K562 (cell line): ENCODE measurements around the gene ERVH48-1. TPM values are rescaled to one million over a fixed set of nuclear protein-coding genes. Genes with fewer than 3 reads are reported as not detected.
"Not testable (repeated sequence)": the region's sequence is repeated elsewhere in the genome, so short reads cannot be mapped to it uniquely, and the experiment has no call there.

Source experiments
- ATAC-seq: fragments of 200-7000 bp; cut with Tn5 transposase; 3 replicates; pipeline ENCODE4 v1.9.1; 2020; ENCODE audit warnings: moderate library complexity
- BruUV-seq: library from RNA; stranded (reverse); fragments of 400-500 nt; replicated peaks from 2 replicates; lab custom pipeline; 2021; lab: Mats Ljungman, UMichigan
- CTCF ChIA-PET: fragments of 300-600 bp; formaldehyde crosslinking; extraction: SDS; loops from one replicate; lab custom pipeline; 2021; ENCODE audit warnings: low intra/inter-chr PET ratio; lab: Yijun Ruan, JAX
- POLR2A ChIA-PET: fragments of 300-600, 350-650 bp; sonication (Branson Sonifier 250); formaldehyde crosslinking; extraction: SDS; loops from one replicate; lab custom pipeline; 2021; ENCODE audit warnings: antibody characterized with exemption, inconsistent platforms; lab: Yijun Ruan, JAX
- DNase-seq, 4 experiments: peaks; one replicate each; pipeline versions ENCODE4 v3.0.0 to v3.0.0-alpha.2; 2011 to 2018; ENCODE audit warnings: low spot score in 3 of 4, mixed read lengths in 3 of 4; ENCODE audit errors: extremely low read depth in 1 of 4
- FAIRE-seq: peaks from 2 replicates; lab custom pipeline; 2011; peaks lifted over from hg19 to GRCh38; lab: Jason Lieb, UNC
- H2AFZ ChIP-seq: 2 replicates; pipeline ENCODE4 v1.6.0; 2011; ENCODE audit warnings: low read depth, low read length, control low read depth, inconsistent platforms
- H3K27ac ChIP-seq: fragments of 200-600 bp; 3 replicates; pipeline ENCODE4 v1.8.0; 2011; ENCODE audit warnings: low read depth, mild to moderate bottlenecking, control low read depth, inconsistent platforms, low read length, moderate library complexity, mixed read lengths; ENCODE audit errors: extremely low read depth
- H3K27me3 ChIP-seq, 2 experiments: fragments of 300-600 bp in 1 of 2; 2 replicates in 1 of 2; 3 replicates in 1 of 2; pipeline versions ENCODE4 v1.6.0 to v1.8.0; 2011; ENCODE audit warnings: inconsistent platforms in 2 of 2, low read length in 2 of 2, mild to moderate bottlenecking in 1 of 2, mixed read lengths in 1 of 2, moderate library complexity in 1 of 2; ENCODE audit not compliant: control insufficient read depth in 2 of 2, insufficient read depth in 2 of 2
- H3K36me3 ChIP-seq: fragments of 300-600 bp; 3 replicates; pipeline ENCODE4 v1.8.0; 2011; ENCODE audit warnings: mild to moderate bottlenecking, low read length, inconsistent platforms; ENCODE audit not compliant: control insufficient read depth, insufficient read depth
- H3K4me1 ChIP-seq, 2 experiments: fragments of 200-600 bp in 1 of 2; replicated peaks in 1 of 2; 2 replicates in 1 of 2; 3 replicates in 1 of 2; pipeline versions ENCODE4 v1.5.1 to v1.8.0; 2011; ENCODE audit warnings: inconsistent platforms in 2 of 2, low read length in 2 of 2, mild to moderate bottlenecking in 1 of 2, mixed read lengths in 1 of 2, moderate library complexity in 1 of 2; ENCODE audit not compliant: control insufficient read depth in 2 of 2, insufficient read depth in 2 of 2
- H3K4me2 ChIP-seq: 2 replicates; pipeline ENCODE4 v1.6.1; 2011; ENCODE audit warnings: low read length, control low read depth, inconsistent platforms, mixed read lengths; ENCODE audit not compliant: insufficient read depth
- H3K4me3 ChIP-seq: fragments of 200-600 bp; sonication (generic), shearing (Covaris generic); 2 replicates; pipeline ENCODE4 v1.5.1; 2016; ENCODE audit warnings: control low read depth, inconsistent platforms
- H3K79me2 ChIP-seq: fragments of 200-600 bp; 3 replicates; pipeline ENCODE4 v1.8.0; 2011; ENCODE audit warnings: low read length, inconsistent platforms; ENCODE audit not compliant: control insufficient read depth, insufficient read depth
- H3K9ac ChIP-seq, 2 experiments: 2 replicates each; pipeline versions ENCODE4 v1.6.0 to v1.6.1; 2011; ENCODE audit warnings: low read depth in 2 of 2, low read length in 2 of 2, control low read depth in 1 of 2, inconsistent platforms in 1 of 2, mild to moderate bottlenecking in 1 of 2, mixed read lengths in 1 of 2; ENCODE audit not compliant: insufficient read depth in 1 of 2
- H3K9me1 ChIP-seq: one replicate; pipeline ENCODE4 v1.6.0; 2011; ENCODE audit warnings: inconsistent platforms, mild to moderate bottlenecking, low read length, moderate library complexity; ENCODE audit not compliant: control insufficient read depth, insufficient read depth
- H3K9me3 ChIP-seq: replicated peaks from 2 replicates; pipeline ENCODE4 v1.5.1; 2011; ENCODE audit warnings: low read depth, low read length, inconsistent platforms; ENCODE audit not compliant: control insufficient read depth, insufficient read depth
- H4K20me1 ChIP-seq: replicated peaks from 2 replicates; pipeline ENCODE4 v1.6.1; 2011; ENCODE audit warnings: low read length, inconsistent platforms, mixed read lengths; ENCODE audit not compliant: control insufficient read depth, insufficient read depth
- ARID1B ChIP-seq: fragments of 450-650 bp; IDR thresholded peaks from 2 replicates; pipeline ENCODE4 v1.6.1; 2016; ENCODE audit warnings: antibody characterized with exemption, mild to moderate bottlenecking, inconsistent platforms
- BCL6 ChIP-seq: fragments of 250-450 bp; sonication (Bioruptor Pico); IDR thresholded peaks from 2 replicates; pipeline ENCODE4 v1.4.0; 2020
- CBFA2T3 ChIP-seq: fragments of 450-650 bp; IDR thresholded peaks from 2 replicates; pipeline ENCODE4 v1.6.1; 2017
- CEBPB ChIP-seq: fragments of 450-650 bp; IDR thresholded peaks from 2 replicates; pipeline ENCODE4 v1.6.1; 2016; ENCODE audit warnings: missing genetic modification characterization, missing compliant biosample characterization
- HDAC2 ChIP-seq: fragments of 450-650 bp; IDR thresholded peaks from 2 replicates; pipeline ENCODE4 v1.6.1; 2016; ENCODE audit warnings: mild to moderate bottlenecking
- KDM1A ChIP-seq, 2 experiments: fragments of 450-650 bp; IDR thresholded peaks; 2 replicates each; pipeline ENCODE4 v1.6.1; 2016; ENCODE audit warnings: mild to moderate bottlenecking in 2 of 2
- SOX6 ChIP-seq: fragments of 450-650 bp; IDR thresholded peaks from 2 replicates; pipeline ENCODE4 v1.6.1; 2014; ENCODE audit warnings: mild to moderate bottlenecking
- TEAD4 ChIP-seq, 2 experiments: sonication (generic) in 1 of 2; formaldehyde crosslinking in 1 of 2; IDR thresholded peaks; 2 replicates each; pipeline versions ENCODE4 v1.6.1 to v1.8.0; 2012 to 2022; ENCODE audit warnings: borderline replicate concordance in 1 of 2, inconsistent platforms in 1 of 2, low read length in 1 of 2, mild to moderate bottlenecking in 1 of 2, missing genetic modification reagents in 1 of 2
- WGBS: fragments of 100-300 bp; shearing (Covaris generic); methylation state at CpG from one replicate; pipeline ENCODE4 v1.1.6; 2016; ENCODE audit warnings: low coverage, mixed read lengths; ENCODE audit not compliant: insufficient coverage; ENCODE audit errors: missing lambda C conversion rate; 5-methylcytosine and 5-hydroxymethylcytosine counted together
- in situ Hi-C: fragments of 300-500 bp; cut with MboI; formaldehyde crosslinking; loops from 4 replicates; pipeline ENCODE4 v1.15.0; 2018; ENCODE audit warnings: inconsistent platforms, mixed read lengths
- intact Hi-C: fragments of 100-400 bp; cut with micrococcal nuclease; formaldehyde crosslinking; loops from 2 replicates; pipeline ENCODE4 v1.14.2; 2022
- polyA plus RNA-seq, 8 experiments: library from polyadenylated mRNA; depleted of rRNA in 4 of 8; stranded (reverse) in 5 of 8; unstranded in 3 of 8; fragments of >200 nt; fragmentation: Nextera tagmentation in 2 of 8; fragmentation: Illumina TruSeq in 1 of 8; extraction: Ambion mirVana in 2 of 8; extraction: Trizol in 1 of 8; gene quantifications; 2 replicates each; pipeline versions ENCODE4 v1.2.1 to v1.2.3, GENCODE V29; 2011 to 2014; ENCODE audit warnings: inconsistent platforms in 1 of 8, missing spikeins in 1 of 8
- total RNA-seq, 7 experiments: library from RNA; depleted of rRNA in 6 of 7; stranded (reverse); fragments of >200 nt in 6 of 7; fragmentation: Illumina TruSeq in 2 of 7; extraction: Trizol in 2 of 7; gene quantifications; 2 replicates each; pipeline versions ENCODE4 v1.2.1 to v1.2.3, GENCODE V29; 2011 to 2021; ENCODE audit warnings: low replicate concordance in 1 of 7
- TF ChIP-seq, protein P1 (sequence below), 2 experiments: fragments of 200-800 bp in 1 of 2; sonication (Bioruptor generic) in 1 of 2; sonication (generic) in 1 of 2; formaldehyde crosslinking in 1 of 2; IDR thresholded peaks in 1 of 2; conservative IDR thresholded peaks in 1 of 2; 2 replicates each; pipeline versions ENCODE4 v1.5.0 to v1.6.1; 2016 to 2020; ENCODE audit warnings: missing compliant biosample characterization in 1 of 2, missing genetic modification characterization in 1 of 2, missing genetic modification reagents in 1 of 2
- TF ChIP-seq, protein P2 (sequence below): fragments of 450-650 bp; IDR thresholded peaks from 2 replicates; pipeline ENCODE4 v1.6.1; 2017; ENCODE audit warnings: antibody characterized with exemption, mild to moderate bottlenecking

ERVH48-1 gene
- total and polyA plus RNA-seq, 9 of the 15 experiments (the other 6 are each of a cell fraction or from before 2014, with no cell fraction given) = 0.08 to 0.49 (median 0.16) TPM; not detected in 3

DNA sequence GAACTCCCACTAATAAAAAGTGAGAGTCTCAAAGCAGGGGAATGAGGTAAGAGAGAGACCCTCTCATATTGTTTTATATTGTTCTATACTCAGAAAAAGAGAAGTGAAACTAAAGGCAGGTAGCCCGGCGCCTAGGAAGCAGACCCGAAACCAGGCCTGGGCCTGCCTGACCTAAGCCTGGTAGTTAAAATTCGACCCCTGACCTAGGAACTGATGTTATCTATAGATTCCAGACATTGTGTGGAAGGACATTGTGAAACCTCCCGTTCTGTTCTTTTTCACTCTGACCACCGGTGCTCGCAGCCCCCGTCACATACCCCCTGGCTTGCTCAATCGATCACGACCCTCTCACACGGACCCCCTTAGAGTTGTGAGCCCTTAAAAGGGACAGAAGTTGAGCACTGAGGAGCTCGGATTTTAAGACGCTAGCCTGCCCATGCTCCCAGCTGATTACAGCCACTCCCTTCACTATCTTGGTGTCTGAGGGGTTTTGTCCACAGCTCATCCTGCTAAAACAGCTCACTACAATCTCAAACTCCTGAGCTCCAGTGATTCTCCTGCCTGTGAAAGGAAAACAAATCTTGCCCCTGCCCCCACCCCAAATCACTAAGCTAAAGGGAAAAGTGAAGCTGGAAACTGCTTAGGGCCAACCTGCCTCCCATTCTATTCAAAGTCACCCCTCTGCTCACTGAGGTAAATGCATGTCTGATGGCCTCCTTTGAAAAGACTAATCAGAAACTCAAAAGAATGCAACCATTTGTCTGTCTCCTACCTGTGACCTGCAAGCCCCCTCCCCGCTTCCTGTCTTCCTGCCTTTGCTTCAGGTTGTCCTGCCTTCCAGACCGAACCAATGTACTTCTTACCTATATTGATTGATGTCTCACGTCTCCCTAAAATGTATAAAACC lies 11.9 kb upstream of the ERVH48-1 start (continued):
- TF ChIP-seq KDM1A (IDR thresholded peaks at IDR 0.05) (peak; percentile 88 to 93), SOX6 (peak; percentile 53; the same call in 1 of the 2 replicates), ARID1B (peak; percentile 52), CEBPB (peak; percentile 64; the same call in 1 of the 2 replicates), HDAC2 (peak; percentile 62; the same call in 1 of the 2 replicates), CBFA2T3 (peak; percentile 74)

DNA sequence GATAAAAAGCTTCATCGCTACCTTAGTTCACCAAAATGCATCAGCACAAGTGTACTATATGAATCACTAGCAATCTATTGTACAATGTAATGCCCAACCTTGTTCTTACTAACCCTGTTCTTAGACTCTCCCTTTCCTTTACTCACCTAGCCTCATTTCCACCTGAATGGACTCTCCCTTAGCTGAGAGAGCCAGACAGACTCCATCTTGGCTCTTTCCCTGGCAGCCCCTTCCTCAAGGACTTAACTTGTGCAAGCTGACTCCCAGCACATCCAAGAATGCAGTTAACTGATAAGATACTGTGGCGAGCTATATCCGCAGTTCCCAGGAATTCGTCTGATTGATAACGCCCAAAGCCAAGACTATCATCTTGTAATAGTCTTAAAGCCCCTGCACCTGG lies 10.9 kb upstream of the ERVH48-1 start:
- H3K9ac ChIP-seq; intact Hi-C loops; H3K79me2 ChIP-seq; H3K27me3 ChIP-seq; ATAC-seq; H3K27ac ChIP-seq; FAIRE-seq; CTCF ChIA-PET; H3K36me3 ChIP-seq; DNase-seq; H3K4me2 ChIP-seq; H3K9me3 ChIP-seq; H2AFZ ChIP-seq; H3K9me1 ChIP-seq; BruUV-seq; H3K4me3 ChIP-seq; H4K20me1 ChIP-seq; in situ Hi-C loops; TF ChIP-seq TEAD4 (CRISPR knock-in tag; IDR thresholded peaks at IDR 0.05; ENCODE audit: borderline replicate concordance): not testable (repeated sequence)
- POLR2A ChIA-PET = interaction anchor here (1.0 kb wide), 1 partner anchor 9 kb away, joined by 3 read pairs; no protein-coding TSS in a partner anchor
- 33% methylated on average over 3 of the region's 5 CpGs for WGBS
- peaks cover 15 to 17% of the 10 kb centered on the region in 2 experiments; a peak in 4 of 5 replicates for H3K4me1 ChIP-seq
- TF ChIP-seq BCL6 = peak; percentile 82; the same call in 1 of the 2 replicates
- 0 out of 2 replicates have a peak, but pooled peaks have one; percentile 26 for TF ChIP-seq TEAD4 (IDR thresholded peaks at IDR 0.05; ENCODE audit: low read length)
- TF ChIP-seq, protein P1, sequence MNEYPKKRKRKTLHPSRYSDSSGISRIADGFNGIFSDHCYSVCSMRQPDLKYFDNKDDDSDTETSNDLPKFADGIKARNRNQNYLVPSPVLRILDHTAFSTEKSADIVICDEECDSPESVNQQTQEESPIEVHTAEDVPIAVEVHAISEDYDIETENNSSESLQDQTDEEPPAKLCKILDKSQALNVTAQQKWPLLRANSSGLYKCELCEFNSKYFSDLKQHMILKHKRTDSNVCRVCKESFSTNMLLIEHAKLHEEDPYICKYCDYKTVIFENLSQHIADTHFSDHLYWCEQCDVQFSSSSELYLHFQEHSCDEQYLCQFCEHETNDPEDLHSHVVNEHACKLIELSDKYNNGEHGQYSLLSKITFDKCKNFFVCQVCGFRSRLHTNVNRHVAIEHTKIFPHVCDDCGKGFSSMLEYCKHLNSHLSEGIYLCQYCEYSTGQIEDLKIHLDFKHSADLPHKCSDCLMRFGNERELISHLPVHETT (CRISPR knock-in tag; conservative IDR thresholded peaks at IDR 0.05 in 1 of 2, IDR thresholded peaks at IDR 0.05 in 1 of 2) = 0 out of 4 replicates have a peak, but pooled peaks of 1 of the 2 experiments have one; percentile 44
- TF ChIP-seq, protein P2, sequence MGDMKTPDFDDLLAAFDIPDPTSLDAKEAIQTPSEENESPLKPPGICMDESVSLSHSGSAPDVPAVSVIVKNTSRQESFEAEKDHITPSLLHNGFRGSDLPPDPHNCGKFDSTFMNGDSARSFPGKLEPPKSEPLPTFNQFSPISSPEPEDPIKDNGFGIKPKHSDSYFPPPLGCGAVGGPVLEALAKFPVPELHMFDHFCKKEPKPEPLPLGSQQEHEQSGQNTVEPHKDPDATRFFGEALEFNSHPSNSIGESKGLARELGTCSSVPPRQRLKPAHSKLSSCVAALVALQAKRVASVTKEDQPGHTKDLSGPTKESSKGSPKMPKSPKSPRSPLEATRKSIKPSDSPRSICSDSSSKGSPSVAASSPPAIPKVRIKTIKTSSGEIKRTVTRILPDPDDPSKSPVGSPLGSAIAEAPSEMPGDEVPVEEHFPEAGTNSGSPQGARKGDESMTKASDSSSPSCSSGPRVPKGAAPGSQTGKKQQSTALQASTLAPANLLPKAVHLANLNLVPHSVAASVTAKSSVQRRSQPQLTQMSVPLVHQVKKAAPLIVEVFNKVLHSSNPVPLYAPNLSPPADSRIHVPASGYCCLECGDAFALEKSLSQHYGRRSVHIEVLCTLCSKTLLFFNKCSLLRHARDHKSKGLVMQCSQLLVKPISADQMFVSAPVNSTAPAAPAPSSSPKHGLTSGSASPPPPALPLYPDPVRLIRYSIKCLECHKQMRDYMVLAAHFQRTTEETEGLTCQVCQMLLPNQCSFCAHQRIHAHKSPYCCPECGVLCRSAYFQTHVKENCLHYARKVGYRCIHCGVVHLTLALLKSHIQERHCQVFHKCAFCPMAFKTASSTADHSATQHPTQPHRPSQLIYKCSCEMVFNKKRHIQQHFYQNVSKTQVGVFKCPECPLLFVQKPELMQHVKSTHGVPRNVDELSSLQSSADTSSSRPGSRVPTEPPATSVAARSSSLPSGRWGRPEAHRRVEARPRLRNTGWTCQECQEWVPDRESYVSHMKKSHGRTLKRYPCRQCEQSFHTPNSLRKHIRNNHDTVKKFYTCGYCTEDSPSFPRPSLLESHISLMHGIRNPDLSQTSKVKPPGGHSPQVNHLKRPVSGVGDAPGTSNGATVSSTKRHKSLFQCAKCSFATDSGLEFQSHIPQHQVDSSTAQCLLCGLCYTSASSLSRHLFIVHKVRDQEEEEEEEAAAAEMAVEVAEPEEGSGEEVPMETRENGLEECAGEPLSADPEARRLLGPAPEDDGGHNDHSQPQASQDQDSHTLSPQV = peak; percentile 95
